AG04450 (cell line): ENCODE measurements around the gene LIX1. TPM values are rescaled to one million over a fixed set of nuclear protein-coding genes. Genes with fewer than 3 reads are reported as not detected.

Experiments used
- CTCF ChIA-PET: fragments of 300-600, 350-600 bp; formaldehyde crosslinking; extraction: SDS; loops from one replicate; lab custom pipeline; 2022; ENCODE audit warnings: antibody characterized with exemption, inconsistent platforms; lab: Charles Lee
- POLR2A ChIA-PET: fragments of 350-600 bp; formaldehyde crosslinking; extraction: SDS; loops from one replicate; lab custom pipeline; 2021; ENCODE audit warnings: antibody characterized with exemption, inconsistent platforms; lab: Yijun Ruan, JAX
- DNase-seq: peaks from one replicate; pipeline ENCODE4 v3.0.0-alpha.2; 2011; ENCODE audit warnings: low read depth, low spot score
- H3K27ac ChIP-seq: one replicate; pipeline ENCODE4 v1.5.1; 2012; ENCODE audit warnings: low read depth, low read length, control low read depth
- H3K27me3 ChIP-seq: one replicate; pipeline ENCODE4 v1.6.0; 2012; ENCODE audit warnings: low read length; ENCODE audit not compliant: control insufficient read depth, insufficient read depth
- H3K4me3 ChIP-seq: 2 replicates; pipeline ENCODE4 v1.5.1; 2011; ENCODE audit warnings: mild to moderate bottlenecking, low read depth, low read length, control low read depth
- H3K9me3 ChIP-seq: 2 replicates; pipeline ENCODE4 v1.5.1; 2012; ENCODE audit warnings: low read length; ENCODE audit not compliant: control insufficient read depth, insufficient read depth
- CTCF ChIP-seq: IDR thresholded peaks from 2 replicates; pipeline ENCODE4 v1.5.1; 2011; ENCODE audit warnings: low read depth, low read length, control low read depth, inconsistent platforms
- polyA plus RNA-seq: library from polyadenylated mRNA; depleted of rRNA; stranded (reverse); fragments of >200 nt; gene quantifications from 2 replicates; pipeline ENCODE4 v1.2.3, GENCODE V29; 2011

The LIX1 gene
- polyA plus RNA-seq, 1 experiment = not detected

GRCh38 chr5:97102010-97102470 lies 40.4 kb downstream of the LIX1 start:
- Histone ChIP-seq H3K9me3 (no peaks in the 10 kb centered on the region), H3K27me3 (peaks cover 11% of the 10 kb centered on the region), H3K27ac (no peak overlapping the region), H3K4me3 (no peak overlapping the region)
- TF ChIP-seq CTCF = no peak
- POLR2A ChIA-PET = no interaction called here
- CTCF ChIA-PET = interaction anchor here (1.1 kb wide), 1 partner anchor 233 kb away, joined by 3 read pairs; no protein-coding TSS in a partner anchor
- no peak for DNase-seq

- CTCF ChIA-PET = interaction anchor here (1.1 kb wide), 1 partner anchor 232 kb away, joined by 3 read pairs; no protein-coding TSS in a partner anchor
- H3K27ac ChIP-seq = no peak overlapping the region
- DNase-seq = no peak
- TF ChIP-seq CTCF = no peak
- H3K27me3 ChIP-seq = peaks cover 6% of the 10 kb centered on the region
- H3K4me3 ChIP-seq = no peak overlapping the region
- no peaks in the 10 kb centered on the region for H3K9me3 ChIP-seq
- POLR2A ChIA-PET = no interaction called here
Observed at GRCh38 chr5:97101189-97101910, 41.1 kb downstream of the LIX1 start.

GRCh38 chr5:97100476-97100875 lies 41.9 kb downstream of the LIX1 start:
- POLR2A ChIA-PET = interaction anchor here (0.6 kb wide), 1 partner anchor 754 kb away, joined by 8 read pairs; no protein-coding TSS in a partner anchor
- no peak for DNase-seq
- no peak overlapping the region for H3K4me3 ChIP-seq
- no peak overlapping the region for H3K27ac ChIP-seq
- no peaks in the 10 kb centered on the region for H3K27me3 ChIP-seq
- TF ChIP-seq CTCF = no peak
- CTCF ChIA-PET = interaction anchor here (0.6 kb wide), 1 partner anchor 348 kb away, joined by 3 read pairs; no protein-coding TSS in a partner anchor
- no peaks in the 10 kb centered on the region for H3K9me3 ChIP-seq

- Histone ChIP-seq H3K27ac (no peak overlapping the region), H3K27me3 (no peaks in the 10 kb centered on the region), H3K9me3 (no peaks in the 10 kb centered on the region), H3K4me3 (no peak overlapping the region)
- no peak for TF ChIP-seq CTCF
- ChIA-PET CTCF (no interaction called here), POLR2A (no interaction called here)
- no peak for DNase-seq
Observed at GRCh38 chr5:97098922-97099321, 43.5 kb downstream of the LIX1 start.
